ENCODE data around the gene SLC7A5.

DNA sequence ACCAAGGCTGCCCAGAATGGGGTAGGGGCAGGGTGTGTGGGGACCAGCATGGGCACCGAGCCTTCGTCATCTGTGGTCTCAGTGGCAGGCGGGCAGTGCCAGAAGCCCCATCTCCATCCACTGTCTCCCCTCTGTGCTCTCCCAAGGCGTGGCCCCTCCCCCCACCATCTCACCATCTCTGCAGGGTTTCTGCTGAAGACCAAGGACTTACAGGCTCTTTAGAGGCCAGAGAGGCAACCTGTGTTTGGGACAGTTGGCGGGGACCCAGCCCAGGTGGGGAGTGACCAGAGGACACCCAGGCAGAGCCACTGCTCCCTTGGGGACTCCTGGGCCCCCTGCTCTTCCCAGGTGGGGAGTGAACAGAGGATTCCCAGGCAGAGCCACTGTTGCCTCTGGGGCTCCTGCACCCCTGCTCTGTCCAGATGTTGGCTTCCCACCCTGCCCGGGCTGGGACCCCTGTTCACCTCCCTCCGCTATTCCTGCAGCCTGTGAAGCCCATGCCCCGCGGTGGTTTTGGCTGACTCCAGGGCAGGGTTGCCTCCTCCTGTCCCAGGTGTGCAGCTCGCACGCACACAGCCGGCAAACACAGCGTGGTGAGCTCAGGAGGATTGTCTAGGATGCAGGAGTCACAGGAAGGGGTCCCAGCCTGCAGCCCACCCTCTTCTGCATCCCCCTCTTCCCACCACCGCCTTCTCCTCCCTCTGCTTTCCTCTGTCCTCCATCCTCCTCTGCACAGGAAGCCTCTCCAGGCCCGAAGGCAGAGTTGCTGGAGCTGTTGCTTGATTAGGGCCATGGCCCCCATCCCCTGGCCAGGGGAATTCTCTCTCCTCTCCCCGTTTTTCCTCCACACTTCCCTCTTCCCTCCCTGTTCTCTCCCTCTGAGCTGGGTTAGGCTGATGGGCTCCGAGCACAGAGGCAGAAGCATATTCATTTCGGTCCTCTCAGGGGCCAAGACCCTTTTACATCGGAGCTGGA lies 45.0 kb downstream of the SLC7A5 start:
- TF ChIP-seq, protein P1, sequence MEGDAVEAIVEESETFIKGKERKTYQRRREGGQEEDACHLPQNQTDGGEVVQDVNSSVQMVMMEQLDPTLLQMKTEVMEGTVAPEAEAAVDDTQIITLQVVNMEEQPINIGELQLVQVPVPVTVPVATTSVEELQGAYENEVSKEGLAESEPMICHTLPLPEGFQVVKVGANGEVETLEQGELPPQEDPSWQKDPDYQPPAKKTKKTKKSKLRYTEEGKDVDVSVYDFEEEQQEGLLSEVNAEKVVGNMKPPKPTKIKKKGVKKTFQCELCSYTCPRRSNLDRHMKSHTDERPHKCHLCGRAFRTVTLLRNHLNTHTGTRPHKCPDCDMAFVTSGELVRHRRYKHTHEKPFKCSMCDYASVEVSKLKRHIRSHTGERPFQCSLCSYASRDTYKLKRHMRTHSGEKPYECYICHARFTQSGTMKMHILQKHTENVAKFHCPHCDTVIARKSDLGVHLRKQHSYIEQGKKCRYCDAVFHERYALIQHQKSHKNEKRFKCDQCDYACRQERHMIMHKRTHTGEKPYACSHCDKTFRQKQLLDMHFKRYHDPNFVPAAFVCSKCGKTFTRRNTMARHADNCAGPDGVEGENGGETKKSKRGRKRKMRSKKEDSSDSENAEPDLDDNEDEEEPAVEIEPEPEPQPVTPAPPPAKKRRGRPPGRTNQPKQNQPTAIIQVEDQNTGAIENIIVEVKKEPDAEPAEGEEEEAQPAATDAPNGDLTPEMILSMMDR (IDR thresholded peaks at IDR 0.05): no peak
- no peak for TF ChIP-seq POLR2AphosphoS5 (IDR thresholded peaks at IDR 0.05; ENCODE audit: insufficient read depth in 1 of 2, low read depth in 1 of 2)
